AG09309 (cell line): ENCODE results near the gene CTCF.

Experiments used
- DNase-seq: peaks from one replicate; pipeline ENCODE4 v3.0.0-alpha.2; 2010; ENCODE audit warnings: low read depth
- H3K4me3 ChIP-seq: 2 replicates; pipeline ENCODE4 v1.5.1; 2011; ENCODE audit warnings: mild to moderate bottlenecking, low read depth, low read length, moderate library complexity; ENCODE audit not compliant: control insufficient read depth
- CTCF ChIP-seq: IDR thresholded peaks from 2 replicates; pipeline ENCODE4 v1.5.1; 2011; ENCODE audit warnings: mild to moderate bottlenecking, low read depth, low read length, inconsistent platforms; ENCODE audit not compliant: insufficient read depth, control insufficient read depth; ENCODE audit errors: missing control alignments

The CTCF gene

GRCh38 chr16:67651847-67652246 is 89.5 kb downstream of the CTCF start:
- DNase-seq: no peak
- no peak overlapping the region for H3K4me3 ChIP-seq
- TF ChIP-seq CTCF: no peak

- no peak for TF ChIP-seq CTCF
- no peak for DNase-seq
- H3K4me3 ChIP-seq: peak overlapping the region; percentile 24
These were observed 90.3 kb downstream of the CTCF start for GRCh38 chr16:67652578-67653127.

GRCh38 chr16:67653128-67653788 is 90.9 kb downstream of the CTCF start:
- no peak for TF ChIP-seq CTCF
- peak overlapping the region; percentile 60 for H3K4me3 ChIP-seq
- DNase-seq: no peak

- peak overlapping the region; percentile 30 for H3K4me3 ChIP-seq
- DNase-seq: no peak
- no peak for TF ChIP-seq CTCF
These were observed 91.6 kb downstream of the CTCF start for GRCh38 chr16:67653789-67654402.

GRCh38 chr16:67654403-67654911 is 92.1 kb downstream of the CTCF start:
- H3K4me3 ChIP-seq: no peak overlapping the region

GRCh38 chr16:67655363-67655762 is 93.0 kb downstream of the CTCF start:
- no peak overlapping the region for H3K4me3 ChIP-seq
- TF ChIP-seq CTCF: no peak
- no peak for DNase-seq

More at GRCh38 chr16:67654403-67654911, 92.1 kb downstream of the CTCF start:
- no peak for TF ChIP-seq CTCF
- DNase-seq: no peak
